COLO668 (cell line): ENCODE results near the gene FAM241A.
"Not testable (repeated sequence)": the region's sequence is repeated elsewhere in the genome, so short reads cannot be mapped to it uniquely, and the experiment has no call there.

ENCODE experiments used
- DNase-seq: peaks from one replicate; lab custom pipeline; 2025; ENCODE audit not compliant: unreplicated experiment; lab: John Stamatoyannopoulos, UW

The FAM241A gene

GRCh38 chr4:112172180-112172579 is 26.9 kb downstream of the FAM241A start:
- no peak for DNase-seq

GRCh38 chr4:112173593-112174558 is 28.6 kb downstream of the FAM241A start:
- no peak for DNase-seq

GRCh38 chr4:112175840-112176239 is 30.6 kb downstream of the FAM241A start:
- DNase-seq = no peak

GRCh38 chr4:112176596-112176995 is 31.3 kb downstream of the FAM241A start:
- DNase-seq = no peak

- not testable (repeated sequence) for DNase-seq
Measured at GRCh38 chr4:112178741-112179140, 33.5 kb downstream of the FAM241A start.

- no peak for DNase-seq
Measured at GRCh38 chr4:112181358-112182000, 36.2 kb downstream of the FAM241A start.

- no peak for DNase-seq
Measured at GRCh38 chr4:112182604-112183003, 37.4 kb downstream of the FAM241A start.

GRCh38 chr4:112183252-112183651 is 38.0 kb downstream of the FAM241A start:
- no peak for DNase-seq

GRCh38 chr4:112184438-112184837 is 39.2 kb downstream of the FAM241A start:
- no peak for DNase-seq

GRCh38 chr4:112185334-112185733 is 40.1 kb downstream of the FAM241A start:
- DNase-seq = no peak

GRCh38 chr4:112185740-112186670 is 40.8 kb downstream of the FAM241A start:
- no peak for DNase-seq

- no peak for DNase-seq
Measured at GRCh38 chr4:112189754-112190153, 44.5 kb downstream of the FAM241A start.

GRCh38 chr4:112190684-112191083 is 45.4 kb downstream of the FAM241A start:
- no peak for DNase-seq

- DNase-seq = no peak
Measured at GRCh38 chr4:112196461-112196860, 51.2 kb downstream of the FAM241A start.

- DNase-seq = no peak
Measured at GRCh38 chr4:112199041-112199440, 53.8 kb downstream of the FAM241A start.

- DNase-seq = no peak
Measured at GRCh38 chr4:112201915-112202505, 56.8 kb downstream of the FAM241A start.

- DNase-seq = no peak
Measured at GRCh38 chr4:112203593-112203992, 58.3 kb downstream of the FAM241A start.

- DNase-seq = no peak
Measured at GRCh38 chr4:112206431-112206830, 61.2 kb downstream of the FAM241A start.

- DNase-seq = not testable (repeated sequence)
Measured at GRCh38 chr4:112208137-112209095, 63.2 kb downstream of the FAM241A start.

- no peak for DNase-seq
Measured at GRCh38 chr4:112210777-112211176, 65.5 kb downstream of the FAM241A start.
